GM19025 (cell line): ENCODE results near the gene VEGFB.

Experiments
- ATAC-seq: cut with Tn5 transposase; IDR thresholded peaks from one replicate; pipeline ENCODE4 v1.9.1; 2021; ENCODE audit warnings: mild to moderate bottlenecking, low read depth, moderate library complexity; ENCODE audit not compliant: unreplicated experiment

VEGFB gene

DNA sequence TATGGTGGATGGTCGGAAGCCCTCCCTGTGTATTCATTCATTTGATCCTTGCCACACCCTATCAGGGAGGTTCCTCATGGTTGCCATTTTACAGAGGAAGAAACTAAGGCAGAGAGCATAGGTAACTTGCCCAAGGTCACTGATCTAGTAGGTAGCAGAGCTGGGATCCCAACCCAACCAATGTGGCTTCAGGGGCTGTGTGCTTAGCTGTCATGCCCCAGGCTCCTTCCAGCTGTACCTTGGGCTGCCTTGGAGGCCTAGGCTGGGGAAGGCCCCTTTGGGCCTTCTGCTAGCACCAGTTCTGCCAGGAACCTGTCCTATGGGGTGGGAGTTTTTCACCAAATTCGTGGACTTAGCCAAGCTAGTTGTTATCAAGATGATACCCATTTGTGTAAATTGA, 41.5 kb downstream of the VEGFB start:
- ATAC-seq: no peak

DNA sequence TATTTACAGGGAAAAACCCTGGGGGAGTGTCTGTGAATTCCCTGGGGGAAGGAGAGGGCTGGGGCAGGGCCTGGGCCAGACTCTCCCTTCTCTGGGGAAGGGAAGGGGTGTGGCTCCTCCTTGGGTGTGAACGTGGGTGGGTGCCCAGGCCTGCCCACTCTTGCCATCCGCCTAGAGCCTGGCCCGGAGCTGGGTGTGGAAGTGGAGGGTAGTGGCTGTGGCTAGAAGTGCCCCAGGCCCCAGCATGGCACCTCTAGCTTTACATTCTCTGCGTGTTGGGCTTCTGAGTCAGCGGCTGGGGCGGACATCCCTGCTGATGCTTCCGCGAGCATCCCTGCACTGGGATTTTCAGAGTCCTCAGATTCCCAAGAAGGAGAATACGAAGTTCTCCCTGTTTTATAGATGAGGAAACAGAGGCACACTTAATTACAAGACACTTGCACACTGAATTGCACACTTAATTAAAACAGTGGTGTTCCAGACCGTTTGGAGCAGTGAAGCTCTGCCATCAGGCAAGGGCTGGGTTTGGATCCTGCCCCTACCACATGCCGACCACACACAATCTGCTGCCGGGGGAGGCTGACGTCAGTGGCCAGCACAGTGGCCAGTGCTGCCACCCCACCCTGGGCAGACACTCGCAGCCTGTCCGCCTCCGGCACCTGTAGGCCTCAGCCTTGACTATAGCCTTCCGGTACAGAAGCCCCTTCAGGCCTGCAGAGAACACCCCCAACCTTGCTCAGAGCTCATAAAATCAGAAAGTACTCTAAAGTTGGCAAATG, 42.5 kb downstream of the VEGFB start:
- ATAC-seq: no peak

DNA sequence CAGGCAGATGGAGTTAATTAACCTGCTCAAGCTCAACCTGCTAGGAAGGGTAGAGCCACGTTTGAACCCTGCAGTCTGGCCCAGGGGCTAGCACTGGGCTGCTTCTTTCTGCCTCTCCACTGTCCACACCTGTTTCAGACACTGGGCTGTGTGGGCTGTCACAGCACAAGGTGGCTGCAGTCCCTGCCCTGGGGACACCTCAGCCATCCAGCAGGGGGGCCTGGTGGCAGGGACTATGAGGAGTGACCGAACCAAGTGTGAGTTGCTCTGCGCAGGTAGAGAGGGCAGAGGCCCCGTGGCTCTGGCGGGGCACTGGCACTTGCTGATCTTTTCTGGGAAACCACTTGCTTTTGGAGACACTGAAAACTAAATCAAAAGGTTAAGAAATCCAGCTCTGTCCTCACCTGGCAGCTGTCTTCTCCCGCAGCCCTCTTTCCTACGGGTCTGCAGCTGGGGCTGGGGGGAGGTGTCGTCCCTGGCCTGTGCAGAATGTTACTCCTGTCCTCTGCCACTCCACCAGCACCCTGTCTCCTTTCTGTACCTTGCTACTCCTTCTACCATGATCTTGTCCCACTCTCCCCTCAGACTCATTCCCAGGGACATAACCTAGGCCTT, 44.3 kb downstream of the VEGFB start:
- no peak for ATAC-seq

DNA sequence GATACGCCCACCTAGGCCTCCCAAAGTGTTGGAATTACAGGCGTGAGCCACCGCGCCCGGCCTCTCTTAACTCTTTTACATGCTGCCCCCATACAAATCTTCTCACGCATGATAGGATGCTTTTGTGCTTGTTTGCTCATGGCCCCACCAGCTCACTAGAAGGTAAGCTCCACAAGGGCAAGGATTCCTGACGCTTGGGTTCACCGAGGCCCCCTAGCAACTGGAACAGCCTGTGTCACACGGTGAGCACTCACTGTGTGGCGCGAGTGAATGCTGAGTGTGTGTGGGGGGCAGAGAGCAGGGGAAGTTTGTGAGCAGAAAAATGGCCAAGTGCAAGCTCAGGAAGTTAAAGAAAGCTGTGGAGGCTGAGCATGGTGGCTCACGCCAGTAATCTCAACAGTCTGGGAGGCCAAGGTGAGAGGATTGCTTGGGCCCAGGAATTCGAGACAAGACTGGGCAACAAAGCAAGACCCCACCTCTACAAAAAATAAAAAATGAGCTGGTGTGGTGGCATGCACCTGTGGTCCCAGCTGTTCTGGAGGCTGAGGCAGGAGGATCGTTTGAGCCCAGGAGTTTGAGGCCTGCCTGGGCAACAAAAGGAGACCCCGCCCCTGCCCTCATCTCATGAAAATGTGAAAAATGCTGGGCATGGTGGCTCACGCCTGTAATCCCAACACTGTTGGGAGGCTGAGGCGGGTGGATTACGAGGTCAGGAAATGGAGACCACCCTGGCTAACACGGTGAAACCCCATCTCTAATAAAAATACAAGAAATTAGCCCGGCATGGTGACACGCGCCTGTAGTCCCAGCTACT, 47.8 kb downstream of the VEGFB start:
- no peak for ATAC-seq

DNA sequence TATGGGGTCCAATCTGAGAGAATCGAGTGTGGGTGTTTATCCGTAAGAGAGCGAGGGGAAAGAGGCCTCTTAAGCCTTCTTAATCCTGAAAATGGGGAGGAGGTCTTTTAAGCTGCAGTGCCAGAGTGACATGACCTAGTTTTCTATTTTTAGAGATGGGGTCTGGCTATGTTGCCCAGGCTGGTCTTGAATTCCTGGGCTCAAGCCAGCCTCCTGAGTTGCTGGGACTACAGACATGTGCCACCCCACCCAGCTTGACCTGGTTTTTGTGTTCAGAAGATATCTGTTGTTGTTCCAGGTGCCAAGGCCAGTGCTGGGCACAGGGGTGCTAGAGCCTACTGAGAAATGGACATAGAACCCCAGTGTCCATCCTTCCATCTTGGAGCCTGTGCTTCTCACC, 48.7 kb downstream of the VEGFB start:
- ATAC-seq: no peak

DNA sequence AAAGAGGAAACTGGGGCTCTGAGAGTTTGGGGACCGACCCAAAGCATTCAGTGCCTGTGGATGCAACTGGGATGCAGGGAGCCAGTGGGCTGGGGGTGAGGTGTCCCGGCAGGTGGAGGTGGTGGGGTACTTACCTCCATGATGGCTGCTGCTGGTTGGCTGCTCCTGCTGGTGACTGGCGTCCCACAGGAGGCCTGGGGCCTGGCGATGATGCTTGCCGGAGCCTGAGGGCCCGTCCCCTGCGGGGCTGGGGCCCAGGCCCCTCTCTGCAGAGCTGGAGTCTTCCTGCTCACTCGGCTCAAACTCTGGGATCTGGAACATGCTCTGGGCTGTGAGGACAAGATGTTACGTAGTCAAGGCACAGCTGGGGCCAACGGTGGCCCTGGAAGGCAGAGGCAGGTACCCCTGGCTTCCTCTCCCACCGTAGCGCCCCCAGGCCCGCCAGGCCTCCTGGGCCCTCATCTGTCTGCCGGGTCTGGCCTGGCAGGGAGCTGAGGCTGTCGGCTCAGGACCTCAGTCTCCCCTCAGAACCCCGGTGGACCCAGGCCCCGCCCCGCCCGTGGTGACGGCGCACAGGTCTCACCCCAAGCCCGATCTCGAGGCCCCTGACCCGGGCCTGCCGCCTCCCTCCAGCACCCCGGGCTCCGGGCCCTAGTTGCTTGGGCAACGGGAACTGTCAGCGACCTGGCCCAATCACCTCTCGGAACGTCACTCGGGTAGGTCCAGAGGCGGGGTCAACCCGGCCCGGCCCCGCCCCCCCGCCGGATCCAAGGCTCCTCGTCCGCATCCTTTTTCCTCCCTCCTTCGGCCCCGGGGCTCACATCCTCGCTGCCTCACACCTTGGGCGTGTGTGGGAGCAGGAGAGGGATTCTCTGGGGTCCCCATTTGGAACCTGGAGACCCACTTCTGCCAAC, 49.9 kb downstream of the VEGFB start, which contains the start of gene BAD:
TSS of gene BAD (minus strand) at position 618 of the 914 bp plus-strand sequence. CDS start at position 321, 297 bp downstream.
- ATAC-seq: peak; percentile 72

DNA sequence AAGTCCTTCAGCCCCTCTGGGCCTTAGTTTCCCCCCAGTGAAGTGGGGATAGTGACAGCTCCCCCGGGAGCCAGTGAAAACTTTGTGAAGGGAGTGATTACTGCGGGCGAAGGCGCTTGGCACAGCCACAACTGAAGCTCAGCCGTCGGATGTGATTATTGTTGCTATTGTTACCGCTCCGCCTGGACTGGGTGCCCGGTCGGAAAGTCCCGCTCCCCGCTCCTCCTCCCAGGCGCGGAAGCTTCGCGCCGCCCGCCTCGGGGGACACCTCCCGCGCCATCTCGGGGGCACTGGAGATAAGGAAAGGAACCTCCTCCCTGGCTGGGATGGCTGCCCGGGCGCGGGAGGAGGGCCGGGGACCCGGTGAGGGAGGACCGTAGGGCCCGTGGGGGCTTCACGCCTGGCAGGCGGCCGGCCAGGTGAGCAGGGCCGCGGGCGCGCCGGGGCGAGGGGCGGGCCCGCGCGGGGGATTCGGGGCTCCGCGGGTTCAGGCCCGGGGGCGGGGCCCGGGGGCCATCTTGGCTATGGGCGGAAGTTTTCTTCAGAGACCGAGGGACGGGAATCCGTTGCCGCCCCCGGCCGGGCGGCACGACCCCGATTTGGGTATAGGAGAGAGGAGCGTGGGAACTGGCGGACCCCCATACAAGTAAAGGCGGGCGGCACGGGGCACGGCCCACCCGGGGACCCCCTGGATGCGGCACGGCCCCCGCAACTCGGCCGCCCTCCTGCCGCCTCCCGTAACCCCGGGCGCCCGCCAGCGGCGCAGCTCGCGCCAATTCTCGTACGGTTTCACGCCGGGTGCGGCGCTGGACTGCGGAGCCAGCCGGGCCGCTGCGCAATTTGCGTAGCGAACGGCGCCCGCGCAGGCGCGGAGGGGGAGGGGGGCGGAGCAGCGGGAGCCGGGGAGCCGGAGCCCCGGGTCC, 50.8 kb downstream of the VEGFB start, which contains the start of gene GPR137:
TSS of gene GPR137 (plus strand) at position 887 of the 923 bp plus-strand sequence. CDS start 677 bp downstream, outside the sequence.
- ATAC-seq: peak; percentile 50

DNA sequence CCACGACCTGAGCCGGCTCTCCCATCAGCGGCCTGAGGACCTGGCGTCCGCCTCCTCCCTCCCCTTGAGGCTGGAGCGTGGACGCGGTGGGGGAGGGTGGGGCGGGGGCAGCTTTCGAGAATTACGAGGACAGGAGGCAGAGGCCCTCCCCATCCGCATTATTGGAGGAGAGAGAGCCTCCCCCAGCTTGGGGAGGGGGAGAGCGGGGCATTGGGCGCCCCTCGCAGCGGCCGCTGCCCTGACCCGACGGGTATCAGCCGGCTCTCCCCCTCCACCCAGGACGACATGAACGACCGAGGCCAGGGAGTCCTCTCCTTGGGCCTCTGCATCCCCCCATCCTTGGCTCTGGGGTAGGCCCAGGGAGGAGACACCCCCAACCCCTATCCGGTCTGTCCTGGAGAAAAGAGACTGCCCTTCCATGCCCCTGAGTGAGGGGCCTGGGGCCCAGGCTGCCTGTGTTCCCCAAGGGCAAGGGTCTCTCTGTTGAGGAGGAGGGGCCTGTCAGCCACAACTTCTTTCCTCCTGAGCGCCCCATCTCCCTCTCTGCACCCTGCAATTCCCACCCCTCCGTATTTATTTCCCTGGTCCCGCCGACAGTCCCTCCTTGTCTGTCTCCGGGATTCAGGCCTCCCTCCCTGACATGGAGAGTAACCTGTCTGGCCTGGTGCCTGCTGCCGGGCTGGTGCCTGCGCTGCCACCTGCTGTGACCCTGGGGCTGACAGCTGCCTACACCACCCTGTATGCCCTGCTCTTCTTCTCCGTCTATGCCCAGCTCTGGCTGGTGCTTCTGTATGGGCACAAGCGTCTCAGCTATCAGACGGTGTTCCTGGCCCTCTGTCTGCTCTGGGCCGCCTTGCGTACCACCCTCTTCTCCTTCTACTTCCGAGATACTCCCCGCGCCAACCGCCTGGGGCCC, 51.8 kb downstream of the VEGFB start:
- ATAC-seq: no peak

DNA sequence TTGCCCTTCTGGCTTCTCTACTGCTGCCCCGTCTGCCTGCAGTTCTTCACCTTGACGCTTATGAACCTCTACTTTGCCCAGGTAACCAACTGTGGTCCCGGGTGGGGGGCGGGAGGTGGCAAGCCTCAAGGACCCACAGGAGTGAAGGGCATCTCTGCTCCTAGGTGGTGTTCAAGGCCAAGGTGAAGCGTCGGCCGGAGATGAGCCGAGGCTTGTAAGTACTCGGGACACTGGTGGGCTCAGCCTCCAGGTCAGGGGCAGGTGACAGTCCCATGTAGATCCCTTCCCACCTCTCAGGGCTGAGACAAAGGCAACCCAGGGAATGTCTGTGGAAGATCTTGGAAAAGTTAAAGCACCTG, 52.4 kb downstream of the VEGFB start:
- no peak for ATAC-seq

DNA sequence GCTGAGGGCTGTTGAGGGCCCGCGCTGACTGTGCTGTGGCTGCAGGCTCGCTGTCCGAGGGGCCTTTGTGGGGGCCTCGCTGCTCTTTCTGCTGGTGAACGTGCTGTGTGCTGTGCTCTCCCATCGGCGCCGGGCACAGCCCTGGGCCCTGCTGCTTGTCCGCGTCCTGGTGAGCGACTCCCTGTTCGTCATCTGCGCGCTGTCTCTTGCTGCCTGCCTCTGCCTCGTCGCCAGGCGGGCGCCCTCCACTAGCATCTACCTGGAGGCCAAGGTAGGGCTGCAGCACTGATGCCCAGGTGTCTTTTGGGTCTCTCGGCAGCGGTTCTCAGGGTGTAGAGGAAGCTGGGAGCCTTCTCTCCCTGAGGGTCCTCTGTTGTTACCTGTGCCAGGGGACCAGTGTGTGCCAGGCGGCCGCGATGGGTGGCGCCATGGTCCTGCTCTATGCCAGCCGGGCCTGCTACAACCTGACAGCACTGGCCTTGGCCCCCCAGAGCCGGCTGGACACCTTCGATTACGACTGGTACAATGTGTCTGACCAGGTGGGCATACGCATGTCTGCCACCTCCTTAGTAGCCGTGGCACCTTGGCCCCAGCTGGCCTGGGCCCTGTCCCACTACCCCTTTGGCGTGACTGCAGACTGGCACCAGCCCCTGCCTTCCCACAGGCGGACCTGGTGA, 53.4 kb downstream of the VEGFB start:
- ATAC-seq: no peak

DNA sequence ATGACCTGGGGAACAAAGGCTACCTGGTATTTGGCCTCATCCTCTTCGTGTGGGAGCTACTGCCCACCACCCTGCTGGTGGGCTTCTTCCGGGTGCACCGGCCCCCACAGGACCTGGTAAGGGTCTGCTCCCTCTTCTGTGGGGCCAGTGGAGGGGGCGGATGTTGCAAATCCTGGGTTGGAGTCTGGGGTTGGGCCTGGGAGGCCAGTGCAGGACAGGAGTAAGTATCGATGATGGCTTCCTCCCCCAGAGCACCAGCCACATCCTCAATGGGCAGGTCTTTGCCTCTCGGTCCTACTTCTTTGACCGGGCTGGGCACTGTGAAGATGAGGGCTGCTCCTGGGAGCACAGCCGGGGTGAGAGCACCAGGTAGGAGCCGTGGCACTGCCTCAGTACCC, 54.0 kb downstream of the VEGFB start:
- no peak for ATAC-seq
